DLD1 (cell line): Measurements from ENCODE around the gene ADARB1.

Source experiments
- in situ Hi-C: cut with HindIII; loops from 2 replicates; pipeline ENCODE4 v1.10.0; 2017; ENCODE audit warnings: low sequenced_read_pairs

The ADARB1 gene

DNA sequence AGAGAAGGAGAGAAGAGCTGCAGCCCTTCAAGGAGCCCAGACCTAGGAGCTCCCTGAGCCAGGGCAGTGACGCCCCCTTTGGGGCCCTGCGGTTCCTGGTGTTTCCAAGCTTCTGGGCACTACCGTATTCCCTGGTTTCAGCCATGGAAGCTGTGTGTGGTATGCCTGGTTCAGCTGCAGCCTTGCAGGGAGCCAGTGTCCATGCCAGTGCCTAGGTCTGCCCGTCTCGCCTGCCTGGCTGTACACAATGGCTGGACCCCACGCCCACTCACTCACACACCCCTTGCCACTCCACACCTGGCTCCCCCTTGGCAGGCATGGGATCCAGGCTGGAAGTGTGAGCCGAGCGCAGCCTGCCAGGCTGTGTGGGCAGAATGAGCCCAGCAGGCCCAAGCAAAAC is 87.7 kb downstream of the ADARB1 start:
- in situ Hi-C loops: no loop called here

DNA sequence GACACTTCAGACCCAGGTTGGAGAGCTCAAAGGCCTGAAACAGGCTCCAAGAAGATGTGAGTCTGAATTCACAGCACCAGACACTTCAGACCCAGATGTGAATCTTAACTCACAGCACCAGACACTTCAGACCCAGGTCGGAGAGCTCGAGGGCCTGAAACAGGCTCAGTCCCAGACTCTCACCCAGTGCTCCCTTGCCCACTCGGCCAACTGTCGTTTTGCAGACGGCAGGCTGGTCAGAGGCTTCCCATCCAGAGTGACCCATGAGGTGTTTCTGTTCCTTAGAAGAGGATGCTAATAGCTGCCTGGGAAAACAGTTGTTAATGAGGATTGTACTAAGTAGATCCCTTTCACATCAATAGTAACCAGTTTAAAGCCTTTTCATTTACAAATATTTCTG is 88.4 kb downstream of the ADARB1 start:
- in situ Hi-C loops: no loop called here

GRCh38 chr21:45163413-45164123 is 89.2 kb downstream of the ADARB1 start:
- in situ Hi-C loops: no loop called here

- in situ Hi-C loops: no loop called here
These were observed 89.7 kb downstream of the ADARB1 start for GRCh38 chr21:45164124-45164511.

DNA sequence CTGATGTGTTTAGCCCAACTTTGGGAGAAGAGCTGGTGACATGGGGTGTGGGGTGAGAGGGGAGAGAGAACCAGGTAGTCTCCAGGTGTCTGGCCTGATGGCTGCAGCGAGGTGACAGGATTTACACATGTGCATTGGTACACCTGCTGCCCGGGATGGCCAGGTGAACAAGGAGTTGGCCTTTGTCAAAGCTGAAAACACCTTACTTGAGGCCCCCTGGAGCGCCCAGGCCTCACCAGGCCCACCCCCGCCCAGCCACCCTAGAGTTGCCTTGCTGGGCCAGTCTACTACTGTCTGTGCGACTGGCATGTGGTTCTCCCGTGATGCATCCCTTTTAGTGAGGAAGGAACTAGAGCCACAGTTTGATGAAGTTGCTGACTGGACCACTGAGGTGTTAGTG is 90.5 kb downstream of the ADARB1 start:
- in situ Hi-C loops: no loop called here

GRCh38 chr21:45166931-45167330 is 92.6 kb downstream of the ADARB1 start:
- in situ Hi-C loops: no loop called here

DNA sequence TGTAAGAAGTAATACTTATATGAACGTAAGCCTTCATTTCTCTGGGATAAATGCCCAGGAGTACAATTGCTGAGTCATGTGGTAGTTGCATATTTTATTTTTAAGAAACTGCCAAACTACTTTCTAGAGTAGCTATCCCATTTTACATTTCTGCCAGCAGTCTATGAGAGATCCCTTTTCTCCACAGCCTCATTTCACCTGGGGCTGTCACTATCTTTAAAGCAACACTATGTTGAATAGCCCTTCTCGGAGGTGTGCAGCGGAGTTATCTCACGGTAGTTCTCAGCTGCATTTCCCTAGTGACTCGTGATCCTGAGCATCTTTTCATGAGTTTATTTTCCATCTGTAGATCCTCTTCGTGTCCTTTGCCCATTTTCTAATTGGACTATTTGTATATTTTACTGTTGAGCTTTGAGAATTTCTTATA is 93.4 kb downstream of the ADARB1 start:
- in situ Hi-C loops: no loop called here

DNA sequence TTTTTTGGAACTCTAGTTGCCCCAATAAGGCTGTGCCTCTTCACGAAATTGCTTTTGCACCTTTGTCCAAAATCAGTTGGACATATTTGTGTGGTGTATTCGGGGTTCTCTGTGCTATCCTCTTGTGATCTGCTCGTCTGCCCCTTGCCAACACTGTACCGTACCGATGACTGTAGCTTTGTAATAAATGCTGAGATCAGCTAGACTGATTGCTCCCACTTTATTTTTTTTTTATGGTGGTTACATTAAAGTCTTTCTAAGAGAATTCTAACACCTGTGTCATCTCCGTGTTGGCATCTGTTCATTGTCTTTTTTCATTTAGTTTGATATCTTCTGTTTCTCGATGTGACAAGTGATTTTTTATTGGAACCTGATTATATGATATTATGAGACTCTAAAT is 94.1 kb downstream of the ADARB1 start:
- in situ Hi-C loops: no loop called here

DNA sequence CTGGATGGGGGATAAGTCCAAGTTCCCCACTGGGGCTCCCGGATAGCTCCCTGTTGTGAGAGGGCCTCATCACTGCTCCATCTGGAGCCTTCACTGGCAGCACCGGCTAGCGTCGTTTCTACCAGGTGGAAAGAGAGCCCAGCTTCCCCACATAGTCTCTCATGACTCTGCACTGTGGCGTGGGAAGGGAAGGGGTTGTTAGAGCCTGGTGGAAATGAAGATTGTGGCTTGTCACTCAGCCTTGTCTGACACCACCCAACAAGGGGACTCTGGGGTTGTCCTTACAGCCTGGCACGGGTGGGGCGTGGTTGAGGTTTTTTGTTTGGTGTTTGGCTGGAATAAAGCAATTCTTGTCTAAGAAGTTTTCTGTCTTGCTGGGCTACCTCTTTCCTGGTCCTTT is 94.6 kb downstream of the ADARB1 start:
- in situ Hi-C loops: no loop called here

DNA sequence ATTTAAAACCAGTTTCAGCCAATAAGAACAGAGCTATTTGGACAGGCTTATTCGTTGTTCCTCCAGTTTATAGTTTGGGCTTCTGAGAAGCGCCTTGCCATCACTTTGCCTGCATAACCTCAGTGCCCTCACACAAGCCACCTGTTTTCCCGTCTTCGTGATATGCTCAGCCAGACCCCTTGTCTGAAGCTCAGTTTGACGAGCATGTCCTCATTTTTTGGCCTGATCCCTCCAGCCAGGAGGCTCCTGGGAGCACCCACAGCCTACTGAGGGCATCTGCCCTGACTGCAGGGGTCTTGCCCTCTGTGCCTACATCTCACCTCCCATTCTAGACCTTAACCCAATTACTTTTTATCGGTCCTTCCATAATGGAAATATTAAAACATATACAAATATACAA is 95.3 kb downstream of the ADARB1 start:
- in situ Hi-C loops: no loop called here

DNA sequence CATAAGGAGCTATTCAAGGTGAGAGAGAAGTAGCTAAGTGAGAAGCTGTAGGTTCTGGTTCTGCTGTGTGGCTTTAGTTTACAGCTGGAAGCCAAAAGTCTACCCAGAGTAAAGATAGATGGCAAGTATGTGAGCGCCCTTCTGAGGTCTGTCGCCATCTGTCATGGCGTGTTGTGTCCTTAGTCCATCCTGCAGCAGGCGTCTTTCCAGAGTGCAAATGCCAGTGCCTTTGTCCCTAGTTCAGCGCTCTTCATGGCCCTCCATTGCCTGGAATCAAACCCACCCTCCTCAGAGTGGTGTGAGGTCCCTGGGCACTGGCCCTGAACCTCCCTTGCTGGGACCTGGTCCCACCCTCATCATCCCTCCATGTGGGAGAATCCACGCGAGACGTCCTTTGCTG is 96.6 kb downstream of the ADARB1 start:
- in situ Hi-C loops: no loop called here

- in situ Hi-C loops: no loop called here
These were observed 98.0 kb downstream of the ADARB1 start for GRCh38 chr21:45172420-45172819.

- in situ Hi-C loops: no loop called here
These were observed 101.1 kb downstream of the ADARB1 start for GRCh38 chr21:45175326-45176095.

- in situ Hi-C loops: no loop called here
These were observed 101.8 kb downstream of the ADARB1 start for GRCh38 chr21:45176141-45176540.

GRCh38 chr21:45177039-45177438 is 102.7 kb downstream of the ADARB1 start:
- in situ Hi-C loops: no loop called here

- in situ Hi-C loops: no loop called here
These were observed 103.8 kb downstream of the ADARB1 start for GRCh38 chr21:45178070-45178608.

DNA sequence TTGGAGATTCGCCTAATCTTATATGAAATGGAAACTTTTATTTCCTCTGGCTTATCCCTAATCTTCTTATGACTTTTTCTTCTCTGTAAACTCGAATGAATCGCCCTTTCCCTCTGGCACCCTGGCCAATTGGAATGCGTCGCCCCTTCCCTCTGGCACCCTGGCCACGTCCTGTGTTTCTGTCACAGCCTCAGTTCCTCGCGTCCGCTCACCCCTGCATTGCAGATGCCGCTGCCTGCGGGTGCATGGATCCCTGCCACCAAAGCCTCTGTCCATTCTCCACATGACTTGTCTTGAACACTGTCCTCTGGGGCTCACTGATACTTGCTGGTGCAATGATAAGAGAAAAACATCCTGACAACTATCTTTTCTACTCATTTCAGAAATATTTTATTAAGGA is 104.6 kb downstream of the ADARB1 start:
- in situ Hi-C loops: no loop called here

- in situ Hi-C loops: no loop called here
These were observed 105.3 kb downstream of the ADARB1 start for GRCh38 chr21:45179568-45180245.

DNA sequence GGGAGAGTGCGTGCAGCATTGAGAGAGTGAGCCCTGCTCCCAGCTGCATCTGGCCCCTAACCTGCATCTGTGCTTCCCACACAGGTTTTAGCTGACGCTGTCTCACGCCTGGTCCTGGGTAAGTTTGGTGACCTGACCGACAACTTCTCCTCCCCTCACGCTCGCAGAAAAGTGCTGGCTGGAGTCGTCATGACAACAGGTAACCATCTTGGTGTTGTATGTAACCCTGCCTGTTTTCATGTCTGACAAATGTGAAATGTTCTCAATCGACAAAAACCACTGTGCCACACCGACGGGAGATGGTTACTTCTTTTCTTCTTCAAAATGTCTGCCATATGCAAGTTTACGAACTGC is 105.8 kb downstream of the ADARB1 start:
- in situ Hi-C loops: no loop called here

DNA sequence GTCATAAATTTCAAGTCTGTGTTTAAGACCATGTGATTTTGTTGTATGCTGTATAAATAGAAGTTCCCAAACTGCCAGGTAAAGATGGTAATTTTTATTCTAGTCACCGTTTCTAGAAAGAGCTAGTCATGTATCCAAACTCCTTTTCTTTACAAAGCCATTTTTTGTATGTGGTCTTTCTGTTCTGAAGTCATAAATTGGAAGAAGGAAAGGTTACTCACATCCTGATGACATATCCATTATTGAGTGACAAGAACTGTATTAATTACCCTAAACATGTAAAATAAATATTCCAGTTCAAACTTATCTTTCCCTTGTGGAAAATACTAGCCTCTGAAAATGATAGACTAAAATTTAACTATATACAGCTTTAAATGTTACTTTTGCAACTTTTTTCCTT is 108.6 kb downstream of the ADARB1 start:
- in situ Hi-C loops: no loop called here

DNA sequence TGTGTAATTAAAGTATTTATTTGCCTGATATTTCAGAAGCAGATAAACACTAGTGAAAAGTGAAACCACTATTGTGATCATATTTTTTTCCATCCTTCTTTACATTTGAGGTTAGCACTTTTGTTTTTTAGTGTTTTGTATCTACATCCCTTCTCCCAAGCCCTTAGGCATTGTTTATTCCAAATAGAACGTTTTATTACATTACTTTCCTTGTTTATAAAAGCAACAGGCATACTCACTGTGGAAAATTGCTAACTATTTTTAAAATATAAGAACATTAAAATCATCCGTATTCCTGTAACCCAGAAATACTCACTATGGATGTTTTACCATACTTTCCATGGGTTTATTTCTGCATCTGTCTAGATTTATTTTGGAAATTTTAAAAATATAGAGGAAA is 109.5 kb downstream of the ADARB1 start:
- in situ Hi-C loops: no loop called here

DNA sequence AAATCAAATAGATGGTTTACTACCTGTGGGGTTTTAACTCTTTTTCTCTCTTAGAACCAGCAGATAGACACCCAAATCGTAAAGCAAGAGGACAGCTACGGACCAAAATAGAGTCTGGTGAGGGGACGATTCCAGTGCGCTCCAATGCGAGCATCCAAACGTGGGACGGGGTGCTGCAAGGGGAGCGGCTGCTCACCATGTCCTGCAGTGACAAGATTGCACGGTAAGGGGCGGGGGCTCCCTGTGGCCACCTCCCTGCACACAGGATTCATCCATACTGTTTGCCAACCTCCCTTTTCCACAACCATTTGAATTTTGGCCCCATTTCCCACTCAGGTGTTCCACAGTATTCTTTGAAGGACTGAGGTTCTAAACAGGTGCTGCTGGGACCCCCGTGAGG is 110.5 kb downstream of the ADARB1 start:
- in situ Hi-C loops: no loop called here
